ENCODE measurements around the gene C1QTNF5. TPM values are rescaled to one million over a fixed set of nuclear protein-coding genes. Genes with fewer than 3 reads are reported as not detected.

The C1QTNF5 gene
- total RNA-seq, 1 experiment from 2014 or later: not detected

GRCh38 chr11:119342362-119343130 is 1.9 kb upstream of the C1QTNF5 start:
- intact Hi-C loops (cut with micrococcal nuclease): no loop called here
- no peak overlapping the region for H3K9ac ChIP-seq (ENCODE audit: low read length)
- ChIA-PET POLR2A (no interaction called here), CTCF (interaction anchor here (1.6 kb wide), 1 partner anchor 14 kb away, joined by 10 read pairs; no protein-coding TSS in a partner anchor), RAD21 (ENCODE audit: low non-redundant PET in 1 of 2, low total read pairs in 2 of 2, uncharacterized antibody in 2 of 2, unreplicated experiment in 2 of 2) (no interaction called here)
- no peak overlapping the region for H2AFZ ChIP-seq (ENCODE audit: low read depth, low read length, poor library complexity, severe bottlenecking)
- H4K20me1 ChIP-seq (ENCODE audit: insufficient read depth): no peaks in the 10 kb centered on the region
- H3K36me3 ChIP-seq (ENCODE audit: control insufficient read depth in 1 of 2, insufficient read depth in 2 of 2, low read length in 2 of 2): no peaks in the 10 kb centered on the region
- no peak overlapping the region for H3K27ac ChIP-seq (ENCODE audit: low read depth, low read length)
- TF ChIP-seq EGR1 (IDR thresholded peaks at IDR 0.05; ENCODE audit: low read depth) (no peak), FOSL1 (IDR thresholded peaks at IDR 0.05; ENCODE audit: low read depth) (no peak), ZBTB33 (IDR thresholded peaks at IDR 0.05; ENCODE audit: extremely low read depth, insufficient replicate concordance, low read length) (no peak), EZH2 (IDR thresholded peaks at IDR 0.05) (no peak)
- DNase-seq (ENCODE audit: low read depth, low spot score): no peak
- H3K4me2 ChIP-seq (ENCODE audit: low read length): no peak overlapping the region
- no peak for ATAC-seq
- H3K27me3 ChIP-seq (ENCODE audit: insufficient read depth, low read length): no peaks in the 10 kb centered on the region
- H3K4me3 ChIP-seq (replicated peaks in 1 of 2; ENCODE audit: low read depth in 1 of 2, low read length in 2 of 2): no peak overlapping the region
- BruUV-seq (replicated peaks): no TSS peak
- H3K9me2 ChIP-seq (ENCODE audit: insufficient read depth): no peaks in the 10 kb centered on the region
- H3K4me1 ChIP-seq (ENCODE audit: control insufficient read depth in 1 of 2, insufficient read depth in 2 of 2, low read length in 2 of 2): peaks cover 0 to 29% of the 10 kb centered on the region in 2 experiments; a peak in 3 of 4 replicates
- no peaks in the 10 kb centered on the region; the same call in 1 of the 2 replicates for H3K79me2 ChIP-seq (ENCODE audit: insufficient read depth, low read length)
- H3K9me3 ChIP-seq (ENCODE audit: control insufficient read depth in 1 of 2, insufficient read depth in 1 of 2, low read depth in 1 of 2, low read length in 2 of 2): no peaks in the 10 kb centered on the region

- BruUV-seq (replicated peaks): no TSS peak
- H3K9ac ChIP-seq (ENCODE audit: low read length): no peak overlapping the region
- ChIA-PET POLR2A (no interaction called here), RAD21 (ENCODE audit: low non-redundant PET in 1 of 2, low total read pairs in 2 of 2, uncharacterized antibody in 2 of 2, unreplicated experiment in 2 of 2) (no interaction called here), CTCF (interaction anchor here (1.6 kb wide), 1 partner anchor 14 kb away, joined by 10 read pairs; no protein-coding TSS in a partner anchor)
- H3K36me3 ChIP-seq (ENCODE audit: control insufficient read depth in 1 of 2, insufficient read depth in 2 of 2, low read length in 2 of 2): 0 out of 4 replicates have a peak, but pooled peaks cover 0 to 3% of the 10 kb centered on the region in 2 experiments
- DNase-seq (ENCODE audit: low read depth, low spot score) (no peak), ATAC-seq (no peak)
- H3K4me3 ChIP-seq (replicated peaks in 1 of 2; ENCODE audit: low read depth in 1 of 2, low read length in 2 of 2): no peak overlapping the region
- H3K9me2 ChIP-seq (ENCODE audit: insufficient read depth): no peaks in the 10 kb centered on the region
- no peak overlapping the region for H3K27ac ChIP-seq (ENCODE audit: low read depth, low read length)
- H2AFZ ChIP-seq (ENCODE audit: low read depth, low read length, poor library complexity, severe bottlenecking): no peak overlapping the region
- peaks cover 0 to 34% of the 10 kb centered on the region in 2 experiments; a peak in 3 of 4 replicates for H3K4me1 ChIP-seq (ENCODE audit: control insufficient read depth in 1 of 2, insufficient read depth in 2 of 2, low read length in 2 of 2)
- no peaks in the 10 kb centered on the region for H3K27me3 ChIP-seq (ENCODE audit: insufficient read depth, low read length)
- intact Hi-C loops (cut with micrococcal nuclease): no loop called here
- H3K9me3 ChIP-seq (ENCODE audit: control insufficient read depth in 1 of 2, insufficient read depth in 1 of 2, low read depth in 1 of 2, low read length in 2 of 2): no peaks in the 10 kb centered on the region
- no peak overlapping the region for H3K4me2 ChIP-seq (ENCODE audit: low read length)
- H3K79me2 ChIP-seq (ENCODE audit: insufficient read depth, low read length): peaks cover 4% of the 10 kb centered on the region
- H4K20me1 ChIP-seq (ENCODE audit: insufficient read depth): no peaks in the 10 kb centered on the region
- TF ChIP-seq REST (IDR thresholded peaks at IDR 0.05; ENCODE audit: low read depth): no peak
- no peak for TF ChIP-seq POLR2A (IDR thresholded peaks at IDR 0.05; ENCODE audit: borderline replicate concordance, extremely low read depth, insufficient read depth, insufficient read length)
- TF ChIP-seq TCF7L2 (IDR thresholded peaks at IDR 0.05; ENCODE audit: borderline replicate concordance, extremely low read depth, insufficient read depth, insufficient read length): no peak
- TF ChIP-seq SP1 (IDR thresholded peaks at IDR 0.05; ENCODE audit: low read depth): no peak
- no peak for TF ChIP-seq EGR1 (IDR thresholded peaks at IDR 0.05; ENCODE audit: low read depth)
- no peak for TF ChIP-seq ELF1 (IDR thresholded peaks at IDR 0.05; ENCODE audit: borderline replicate concordance, low read depth)
- TF ChIP-seq FOSL1 (IDR thresholded peaks at IDR 0.05; ENCODE audit: low read depth): no peak
- no peak for TF ChIP-seq CEBPB (IDR thresholded peaks at IDR 0.05; ENCODE audit: low read depth)
- no peak for TF ChIP-seq MAX (IDR thresholded peaks at IDR 0.05)
Measured at GRCh38 chr11:119342023-119342300, 1.3 kb upstream of the C1QTNF5 start.
